ENCODE results near the gene AHI1.

The AHI1 gene

DNA sequence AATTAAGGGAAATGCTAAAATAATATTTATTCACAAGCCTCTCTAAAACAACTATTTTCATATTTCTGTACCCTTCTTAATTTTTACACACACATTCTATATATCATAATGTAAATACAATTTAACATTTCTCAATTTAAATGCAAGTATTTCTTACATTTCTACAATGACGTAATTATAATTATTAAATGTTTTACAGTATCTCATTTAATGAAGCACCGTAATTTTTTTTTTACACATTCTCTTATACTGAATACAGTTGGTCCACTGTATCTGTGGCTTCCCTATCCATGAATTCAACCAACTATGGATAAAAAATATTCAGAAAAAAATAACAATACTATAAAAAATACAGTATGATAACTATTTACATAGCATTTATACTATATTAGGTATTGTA, 85.7 kb downstream of the AHI1 start:
- Histone ChIP-seq H3K79me2 (ENCODE audit: low read length) (no peaks in the 10 kb centered on the region), H3K4me1 (ENCODE audit: low read length) (no peaks in the 10 kb centered on the region), H2AFZ (ENCODE audit: low read depth, low read length) (no peak overlapping the region), H3K4me3 (ENCODE audit: low read length) (no peak overlapping the region), H3K9me3 (ENCODE audit: insufficient read depth, low read length) (no peaks in the 10 kb centered on the region), H3K27ac (ENCODE audit: low read length) (no peak overlapping the region), H4K20me1 (ENCODE audit: insufficient read depth, low read length) (no peaks in the 10 kb centered on the region), H3K4me2 (ENCODE audit: low read length) (no peak overlapping the region), H3K27me3 (ENCODE audit: low read depth, low read length) (no peaks in the 10 kb centered on the region), H3K9ac (ENCODE audit: low read length) (no peak overlapping the region), H3K36me3 (replicated peaks; ENCODE audit: low read depth, low read length) (no peaks in the 10 kb centered on the region)
- TF ChIP-seq CTCF (IDR thresholded peaks at IDR 0.05; ENCODE audit: low read depth, low read length) (no peak), EZH2phosphoT487 (IDR thresholded peaks at IDR 0.05; ENCODE audit: low read depth) (no peak)

DNA sequence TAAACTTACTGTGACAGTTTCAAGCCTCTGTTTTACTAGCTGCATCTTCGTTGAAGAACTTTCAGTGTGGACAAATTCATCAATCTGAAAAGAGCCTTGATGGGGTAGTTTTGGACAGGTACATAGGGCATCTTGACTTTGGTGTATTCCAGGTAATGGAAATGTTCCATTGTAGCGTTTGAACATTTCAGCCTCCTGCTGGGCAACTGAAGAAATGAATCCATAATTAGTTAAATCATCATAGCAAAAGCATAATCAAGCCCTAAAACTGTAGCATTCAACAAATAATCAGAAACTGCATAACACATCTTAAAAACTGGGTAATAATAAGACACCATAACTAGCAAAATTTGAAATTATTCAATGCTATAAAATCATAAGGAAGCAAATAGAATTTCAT, 86.2 kb downstream of the AHI1 start:
- Histone ChIP-seq H3K27ac (ENCODE audit: low read length) (no peak overlapping the region), H4K20me1 (ENCODE audit: insufficient read depth, low read length) (no peaks in the 10 kb centered on the region), H3K9me3 (ENCODE audit: insufficient read depth, low read length) (no peaks in the 10 kb centered on the region), H3K4me3 (ENCODE audit: low read length) (no peak overlapping the region), H3K4me1 (ENCODE audit: low read length) (no peaks in the 10 kb centered on the region), H3K9ac (ENCODE audit: low read length) (no peak overlapping the region), H3K36me3 (replicated peaks; ENCODE audit: low read depth, low read length) (no peaks in the 10 kb centered on the region), H3K27me3 (ENCODE audit: low read depth, low read length) (no peaks in the 10 kb centered on the region), H3K79me2 (ENCODE audit: low read length) (no peaks in the 10 kb centered on the region), H3K4me2 (ENCODE audit: low read length) (no peak overlapping the region), H2AFZ (ENCODE audit: low read depth, low read length) (no peak overlapping the region)
- TF ChIP-seq EZH2phosphoT487 (IDR thresholded peaks at IDR 0.05; ENCODE audit: low read depth) (no peak), CTCF (IDR thresholded peaks at IDR 0.05; ENCODE audit: low read depth, low read length) (peak; percentile 27)

DNA sequence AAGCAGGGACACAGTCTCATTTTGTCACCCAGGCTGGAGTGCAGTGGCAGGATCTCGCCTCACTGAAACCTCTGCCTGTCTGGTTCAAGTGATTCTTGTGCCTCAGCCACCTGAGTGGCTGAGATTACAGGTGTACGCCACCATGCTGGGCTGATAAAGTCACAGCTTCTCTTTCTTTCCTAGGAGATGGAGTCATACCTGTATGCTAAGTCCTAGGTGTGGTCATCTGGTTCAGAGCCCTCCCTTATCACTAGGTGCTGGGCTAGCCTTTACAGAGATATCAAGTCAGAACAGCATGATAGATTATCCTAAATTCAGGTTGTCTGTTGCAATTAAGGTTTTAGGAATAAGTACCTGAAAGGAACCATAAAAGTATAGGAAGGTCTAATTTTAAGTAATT, 86.7 kb downstream of the AHI1 start:
- H3K4me3 ChIP-seq (ENCODE audit: low read length): no peak overlapping the region
- H3K36me3 ChIP-seq (replicated peaks; ENCODE audit: low read depth, low read length): no peaks in the 10 kb centered on the region
- no peaks in the 10 kb centered on the region for H3K9me3 ChIP-seq (ENCODE audit: insufficient read depth, low read length)
- no peaks in the 10 kb centered on the region for H3K79me2 ChIP-seq (ENCODE audit: low read length)
- no peaks in the 10 kb centered on the region for H4K20me1 ChIP-seq (ENCODE audit: insufficient read depth, low read length)
- no peaks in the 10 kb centered on the region for H3K27me3 ChIP-seq (ENCODE audit: low read depth, low read length)
- H3K4me2 ChIP-seq (ENCODE audit: low read length): no peak overlapping the region
- TF ChIP-seq EZH2phosphoT487 (IDR thresholded peaks at IDR 0.05; ENCODE audit: low read depth): no peak
- TF ChIP-seq CTCF (IDR thresholded peaks at IDR 0.05; ENCODE audit: low read depth, low read length): no peak
- no peak overlapping the region for H3K9ac ChIP-seq (ENCODE audit: low read length)
- no peaks in the 10 kb centered on the region for H3K4me1 ChIP-seq (ENCODE audit: low read length)
- H2AFZ ChIP-seq (ENCODE audit: low read depth, low read length): no peak overlapping the region
- H3K27ac ChIP-seq (ENCODE audit: low read length): no peak overlapping the region

DNA sequence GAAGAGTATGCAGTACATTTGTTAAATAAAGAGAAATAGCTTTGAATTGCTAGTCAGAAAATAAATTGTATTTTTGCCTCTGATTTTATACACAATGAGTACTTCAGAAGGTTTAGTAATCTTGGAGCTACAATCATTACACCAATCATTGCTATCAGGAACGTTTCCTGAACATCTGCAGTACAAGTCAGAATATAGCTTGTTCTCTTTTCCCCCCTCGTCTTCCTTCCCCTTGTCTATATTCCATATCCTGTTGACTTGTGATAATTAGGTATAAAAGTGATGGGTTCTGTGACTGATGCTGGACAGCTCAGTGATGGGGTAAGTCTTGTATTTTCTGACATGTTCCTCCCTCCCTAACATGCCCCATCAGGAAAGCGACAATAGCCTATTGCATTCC, 94.0 kb downstream of the AHI1 start:
- Histone ChIP-seq H3K4me2 (ENCODE audit: low read length) (no peak overlapping the region), H3K27ac (ENCODE audit: low read length) (no peak overlapping the region), H3K4me3 (ENCODE audit: low read length) (no peak overlapping the region), H3K36me3 (replicated peaks; ENCODE audit: low read depth, low read length) (no peaks in the 10 kb centered on the region), H3K9ac (ENCODE audit: low read length) (no peak overlapping the region), H3K9me3 (ENCODE audit: insufficient read depth, low read length) (no peaks in the 10 kb centered on the region), H3K79me2 (ENCODE audit: low read length) (no peaks in the 10 kb centered on the region), H4K20me1 (ENCODE audit: insufficient read depth, low read length) (no peaks in the 10 kb centered on the region), H2AFZ (ENCODE audit: low read depth, low read length) (no peak overlapping the region), H3K4me1 (ENCODE audit: low read length) (no peaks in the 10 kb centered on the region), H3K27me3 (ENCODE audit: low read depth, low read length) (no peaks in the 10 kb centered on the region)
- TF ChIP-seq CTCF (IDR thresholded peaks at IDR 0.05; ENCODE audit: low read depth, low read length): no peak
- TF ChIP-seq EZH2phosphoT487 (IDR thresholded peaks at IDR 0.05; ENCODE audit: low read depth): no peak

Data from OCI-LY3 (cell line).